Panc1 (cell line): ENCODE data around the gene CDKL1. TPM values are rescaled to one million over a fixed set of nuclear protein-coding genes. Genes with fewer than 3 reads are reported as not detected.

Source experiments
- ATAC-seq: fragments of 200-7000 bp; cut with Tn5 transposase; 2 replicates; pipeline ENCODE4 v1.9.1; 2020; ENCODE audit warnings: mild to moderate bottlenecking, moderate library complexity
- BruUV-seq: library from RNA; stranded (reverse); fragments of 400-500 nt; replicated peaks from 2 replicates; lab custom pipeline; 2021; lab: Mats Ljungman, UMichigan
- CTCF ChIA-PET: fragments of 300-600 bp; sonication (Branson Sonifier 250); formaldehyde crosslinking; loops from one replicate; lab custom pipeline; 2022; ENCODE audit warnings: antibody characterized with exemption; lab: Charles Lee
- POLR2A ChIA-PET: fragments of 300-600 bp; sonication (Branson Sonifier 250); formaldehyde crosslinking; loops from one replicate; lab custom pipeline; 2022; ENCODE audit warnings: antibody characterized with exemption; lab: Charles Lee
- DNase-seq: peaks from one replicate; pipeline ENCODE4 v3.0.0-alpha.2; 2010; ENCODE audit warnings: low read depth, low spot score
- H3K27ac ChIP-seq: 2 replicates; pipeline ENCODE4 v1.5.1; 2011; ENCODE audit warnings: mild to moderate bottlenecking, low read length, inconsistent platforms
- H3K27me3 ChIP-seq: fragments of 200-500 bp; sonication (Bioruptor generic); 2 replicates; pipeline ENCODE4 v1.6.0; 2014; ENCODE audit warnings: low read length, inconsistent platforms; ENCODE audit not compliant: control insufficient read depth, insufficient read depth
- H3K36me3 ChIP-seq: fragments of 200-500 bp; sonication (Bioruptor generic); 2 replicates; pipeline ENCODE4 v1.5.1; 2014; ENCODE audit warnings: inconsistent platforms, mild to moderate bottlenecking, low read length, moderate library complexity; ENCODE audit not compliant: control insufficient read depth, insufficient read depth
- H3K4me1 ChIP-seq: 2 replicates; pipeline ENCODE4 v1.5.1; 2011; ENCODE audit warnings: inconsistent platforms, mild to moderate bottlenecking, low read length, moderate library complexity; ENCODE audit not compliant: control insufficient read depth, insufficient read depth
- H3K4me3 ChIP-seq, 2 experiments: 2 replicates each; pipeline ENCODE4 v1.5.1; 2011 to 2012; ENCODE audit warnings: low read depth in 2 of 2, low read length in 2 of 2, mild to moderate bottlenecking in 2 of 2, inconsistent platforms in 1 of 2, moderate library complexity in 1 of 2
- H3K9me3 ChIP-seq: fragments of 200-500 bp; sonication (Bioruptor generic); 2 replicates; pipeline ENCODE4 v1.5.1; 2014; ENCODE audit warnings: low read depth, mild to moderate bottlenecking, inconsistent platforms, low read length, moderate library complexity; ENCODE audit not compliant: control insufficient read depth, insufficient read depth
- CTCF ChIP-seq: fragments of 450-650 bp; IDR thresholded peaks from 2 replicates; pipeline ENCODE4 v1.5.1; 2017; ENCODE audit warnings: mild to moderate bottlenecking
- POLR2AphosphoS5 ChIP-seq: IDR thresholded peaks from 2 replicates; pipeline ENCODE4 v1.6.1; 2012; ENCODE audit warnings: mild to moderate bottlenecking, low read depth, low read length, moderate library complexity
- REST ChIP-seq, 2 experiments: IDR thresholded peaks; 2 replicates each; pipeline ENCODE4 v1.6.1; 2011 to 2012; ENCODE audit warnings: low read depth in 2 of 2, control low read depth in 1 of 2, low read length in 1 of 2, mild to moderate bottlenecking in 1 of 2, moderate library complexity in 1 of 2; ENCODE audit not compliant: insufficient read depth in 1 of 2
- SIN3A ChIP-seq: IDR thresholded peaks from 2 replicates; pipeline ENCODE4 v1.6.1; 2012; ENCODE audit warnings: low read depth, mild to moderate bottlenecking, low read length, moderate library complexity, borderline replicate concordance; ENCODE audit not compliant: insufficient read depth
- TCF7L2 ChIP-seq: IDR thresholded peaks from 2 replicates; pipeline ENCODE4 v1.6.1; 2011; ENCODE audit warnings: mild to moderate bottlenecking, low read depth, low read length, inconsistent platforms
- in situ Hi-C: cut with HindIII; loops from 2 replicates; pipeline ENCODE4 v1.10.0; 2016; ENCODE audit warnings: low sequenced_read_pairs, low pct_unique_long_range_greater_than_20kb
- intact Hi-C: fragments of 100-400 bp; cut with micrococcal nuclease; formaldehyde crosslinking; loops from one replicate; pipeline ENCODE4 v1.10.0; 2022; ENCODE audit not compliant: unreplicated experiment
- total RNA-seq: library from RNA; stranded (reverse); gene quantifications from one replicate; pipeline ENCODE4 v1.2.1, GENCODE V29; 2021; ENCODE audit not compliant: unreplicated experiment

CDKL1 gene
- total RNA-seq, 1 experiment from 2014 or later, result 5.8 TPM

- intact Hi-C loops, result no loop called here
- POLR2A ChIA-PET, result interaction anchor here (1.3 kb wide), 1 partner anchor 10 kb away, joined by 8 read pairs; no protein-coding TSS in a partner anchor
- H3K27ac ChIP-seq, result no peak overlapping the region
These were observed 17.1 kb downstream of the CDKL1 start for GRCh38 chr14:50379563-50379962.

GRCh38 chr14:50377550-50378085 is 19.1 kb downstream of the CDKL1 start:
- in situ Hi-C loops (no loop called here), intact Hi-C loops (no loop called here)
- ChIA-PET POLR2A (no interaction called here), CTCF (no interaction called here)
- no peaks in the 10 kb centered on the region for H3K36me3 ChIP-seq
- DNase-seq, result no peak
- no peak overlapping the region for H3K27ac ChIP-seq
- H3K4me1 ChIP-seq, result no peaks in the 10 kb centered on the region
- TF ChIP-seq TCF7L2 (no peak), CTCF (no peak), REST (IDR thresholded peaks at IDR 0.05; ENCODE audit: insufficient read depth in 1 of 2, low read depth in 2 of 2, low read length in 1 of 2) (no peak), POLR2AphosphoS5 (no peak), SIN3A (no peak)
- no peak overlapping the region for H3K4me3 ChIP-seq
- H3K27me3 ChIP-seq, result no peaks in the 10 kb centered on the region
- H3K9me3 ChIP-seq, result no peaks in the 10 kb centered on the region
- no TSS peak for BruUV-seq
- ATAC-seq, result no peak

More at GRCh38 chr14:50379563-50379962, 17.1 kb downstream of the CDKL1 start:
- no TSS peak for BruUV-seq
- CTCF ChIA-PET, result interaction anchor here (0.6 kb wide), 1 partner anchor 10 kb away, joined by 4 read pairs; no protein-coding TSS in a partner anchor
- H3K27me3 ChIP-seq, result no peaks in the 10 kb centered on the region
- DNase-seq (no peak), ATAC-seq (no peak)
- H3K36me3 ChIP-seq, result no peaks in the 10 kb centered on the region
- no peaks in the 10 kb centered on the region for H3K9me3 ChIP-seq
- in situ Hi-C loops, result no loop called here
- no peaks in the 10 kb centered on the region for H3K4me1 ChIP-seq
- TF ChIP-seq CTCF (no peak), TCF7L2 (no peak), REST (IDR thresholded peaks at IDR 0.05; ENCODE audit: insufficient read depth in 1 of 2, low read depth in 2 of 2, low read length in 1 of 2) (no peak), POLR2AphosphoS5 (no peak), SIN3A (no peak)
- H3K4me3 ChIP-seq, result no peak overlapping the region
